GM23338 (cell line): ENCODE results near the gene PRPSAP2. TPM values are rescaled to one million over a fixed set of nuclear protein-coding genes. Genes with fewer than 3 reads are reported as not detected.
A peak's percentile ranks its signal among the peaks of the same experiment; 100 is the strongest.
"Not testable (repeated sequence)": the region's sequence is repeated elsewhere in the genome, so short reads cannot be mapped to it uniquely, and the experiment has no call there.

Source experiments
- ATAC-seq: fragments of 200-7000 bp; cut with Tn5 transposase; 3 replicates; pipeline ENCODE4 v1.9.1; 2020
- DNase-seq: peaks from one replicate; pipeline ENCODE4 v3.0.0-alpha.2; 2015; ENCODE audit warnings: low spot score
- H2AFZ ChIP-seq: fragments of 200-600 bp; sonication (generic); 2 replicates; pipeline ENCODE4 v1.8.0; 2016; ENCODE audit warnings: antibody characterized with exemption, mild to moderate bottlenecking, moderate library complexity
- H3F3A ChIP-seq: fragments of 200-600 bp; sonication (generic); replicated peaks from 2 replicates; pipeline ENCODE4 v1.8.0; 2017; ENCODE audit warnings: antibody characterized with exemption, mixed run types, low read depth
- H3K27ac ChIP-seq: fragments of 200-600 bp; sonication (generic); 2 replicates; pipeline ENCODE4 v1.6.1; 2016; ENCODE audit warnings: low read depth
- H3K27me3 ChIP-seq: fragments of 200-600 bp; sonication (generic); 2 replicates; pipeline ENCODE4 v1.8.0; 2016; ENCODE audit warnings: mild to moderate bottlenecking, mixed run types, moderate library complexity; ENCODE audit not compliant: insufficient read depth
- H3K36me3 ChIP-seq: fragments of 200-600 bp; sonication (generic); 2 replicates; pipeline ENCODE4 v1.8.0; 2016; ENCODE audit warnings: mild to moderate bottlenecking; ENCODE audit not compliant: insufficient read depth
- H3K4me1 ChIP-seq: fragments of 200-600 bp; sonication (generic); 2 replicates; pipeline ENCODE4 v1.8.0; 2016; ENCODE audit warnings: mild to moderate bottlenecking, moderate library complexity; ENCODE audit not compliant: insufficient read depth
- H3K4me2 ChIP-seq: fragments of 200-600 bp; sonication (generic); 2 replicates; pipeline ENCODE4 v1.7.1; 2017; ENCODE audit warnings: mixed run types
- H3K4me3 ChIP-seq: fragments of 200-600 bp; sonication (generic); 2 replicates; pipeline ENCODE4 v1.6.1; 2016; ENCODE audit warnings: mixed run types
- H3K79me2 ChIP-seq: fragments of 200-600 bp; sonication (generic); replicated peaks from 2 replicates; pipeline ENCODE4 v1.8.0; 2017; ENCODE audit warnings: mild to moderate bottlenecking; ENCODE audit not compliant: insufficient read depth
- H3K9me2 ChIP-seq: fragments of 200-600 bp; sonication (generic); 2 replicates; pipeline ENCODE4 v1.8.0; 2017; ENCODE audit not compliant: insufficient read depth
- H4K20me1 ChIP-seq: fragments of 200-600 bp; sonication (generic); replicated peaks from 2 replicates; pipeline ENCODE4 v1.8.0; 2017; ENCODE audit warnings: mild to moderate bottlenecking; ENCODE audit not compliant: insufficient read depth
- H3K27ac Mint-ChIP-seq: 2 replicates; pipeline ENCODE4 v1.8.0; 2020; ENCODE audit warnings: inconsistent platforms, mild to moderate bottlenecking, moderate library complexity, mixed read lengths
- H3K27me3 Mint-ChIP-seq: 3 replicates; pipeline ENCODE4 v1.8.0; 2022; ENCODE audit warnings: low read depth, mild to moderate bottlenecking, moderate library complexity, mixed read lengths, inconsistent platforms; ENCODE audit not compliant: insufficient read depth, poor library complexity
- H3K36me3 Mint-ChIP-seq: 3 replicates; pipeline ENCODE4 v1.8.0; 2021; ENCODE audit warnings: low read depth, mild to moderate bottlenecking, inconsistent platforms, moderate library complexity, mixed read lengths
- H3K4me1 Mint-ChIP-seq: 3 replicates; pipeline ENCODE4 v1.8.0; 2020; ENCODE audit warnings: mild to moderate bottlenecking, inconsistent platforms, mixed read lengths
- H3K4me3 Mint-ChIP-seq: 3 replicates; pipeline ENCODE4 v1.8.0; 2021; ENCODE audit warnings: moderate library complexity, mild to moderate bottlenecking, inconsistent platforms, mixed read lengths
- H3K9me3 Mint-ChIP-seq: 3 replicates; pipeline ENCODE4 v1.8.0; 2020; ENCODE audit warnings: moderate library complexity, mild to moderate bottlenecking, inconsistent platforms, mixed read lengths
- CREB1 ChIP-seq: fragments of 250-450 bp; sonication (Bioruptor Pico); IDR thresholded peaks from 2 replicates; pipeline ENCODE4 v1.5.0; 2020; ENCODE audit warnings: low read depth, mild to moderate bottlenecking, moderate library complexity
- EZH2 ChIP-seq: fragments of 200-600 bp; sonication (generic); IDR thresholded peaks from one replicate; pipeline ENCODE4 v1.8.0; 2017; ENCODE audit warnings: antibody characterized with exemption, mild to moderate bottlenecking, low read depth; ENCODE audit not compliant: unreplicated experiment
- STAT1 ChIP-seq: IDR thresholded peaks from one replicate; pipeline ENCODE4 v1.6.1; 2016; ENCODE audit warnings: antibody characterized with exemption; ENCODE audit not compliant: unreplicated experiment
- ZNF331 ChIP-seq: fragments of 250-450 bp; sonication (Bioruptor Pico); IDR thresholded peaks from 2 replicates; pipeline ENCODE4 v1.5.0; 2020; ENCODE audit warnings: low read depth, mild to moderate bottlenecking, moderate library complexity
- polyA plus RNA-seq: library from polyadenylated mRNA; unstranded; fragments of >200 nt; fragmentation: Nextera tagmentation; extraction: Ambion mirVana; gene quantifications from 2 replicates; pipeline ENCODE4 v1.2.1, GENCODE V29; 2016
- total RNA-seq: library from RNA; depleted of rRNA; stranded (reverse); fragments of >200 nt; shearing (Covaris generic); gene quantifications from 2 replicates; pipeline ENCODE4 v1.2.3, GENCODE V29; 2014
- TF ChIP-seq, protein P1 (sequence below), 2 experiments: fragments of 200-600 bp in 1 of 2; sonication (generic) in 1 of 2; conservative IDR thresholded peaks; 2 replicates each; pipeline versions ENCODE4 v1.5.1 to v1.6.1; 2016 to 2017; ENCODE audit warnings: antibody characterized with exemption in 2 of 2, low read depth in 2 of 2, mild to moderate bottlenecking in 2 of 2, moderate library complexity in 1 of 2
- TF ChIP-seq, protein P2 (sequence below): IDR thresholded peaks from 2 replicates; pipeline ENCODE4 v1.6.1; 2016; ENCODE audit warnings: antibody characterized with exemption

The PRPSAP2 gene
- total and polyA plus RNA-seq, 2 experiments from 2014 or later: 34.6 to 54.4 TPM

DNA sequence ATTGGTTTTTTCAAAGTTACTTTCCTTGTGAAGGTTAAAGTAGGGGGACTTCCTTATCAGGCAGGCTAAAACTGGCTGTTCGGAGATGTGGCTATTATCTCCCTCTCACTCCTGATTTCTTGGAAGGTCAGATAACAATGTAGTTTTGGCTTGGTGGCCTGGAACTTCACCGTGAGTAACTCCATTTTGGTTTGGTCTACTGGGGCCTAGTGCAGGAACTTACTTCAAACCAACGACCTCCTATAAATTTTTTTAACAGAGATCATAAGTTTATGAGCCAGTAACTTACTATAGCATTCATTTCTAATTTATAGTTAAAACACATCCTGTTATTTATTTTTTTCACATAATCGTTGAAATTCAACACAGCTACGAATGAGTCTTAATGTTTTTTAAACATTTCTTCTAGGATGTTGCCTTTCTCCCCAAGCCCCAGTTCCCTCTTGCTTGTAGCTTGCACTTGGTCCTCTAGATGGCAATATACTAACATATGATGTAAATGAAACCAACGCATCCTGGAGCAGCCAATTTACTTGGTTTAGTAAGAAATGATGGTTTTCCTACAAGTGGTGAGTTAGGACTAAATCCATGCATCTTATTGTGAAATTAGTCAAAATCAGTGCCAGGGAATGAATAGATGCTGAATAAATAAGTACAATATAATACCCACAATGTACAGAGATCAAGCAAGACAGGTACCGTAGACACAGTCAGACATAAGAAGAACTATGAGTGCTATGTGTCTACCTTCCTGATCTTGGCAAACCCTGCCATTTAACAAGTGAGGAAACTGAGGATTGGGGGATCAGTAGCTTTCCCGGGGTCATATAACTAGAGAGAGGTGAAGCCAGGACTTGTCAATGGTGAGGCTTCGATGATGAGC, 41.2 kb upstream of the PRPSAP2 start:
- H2AFZ ChIP-seq, H3K4me1 ChIP-seq, H3K4me1 Mint-ChIP-seq, H3K27ac Mint-ChIP-seq, H3K27me3 ChIP-seq, H3F3A ChIP-seq, H4K20me1 ChIP-seq, H3K4me2 ChIP-seq, H3K27ac ChIP-seq, H3K27me3 Mint-ChIP-seq, H3K79me2 ChIP-seq, H3K36me3 ChIP-seq, H3K36me3 Mint-ChIP-seq, H3K9me2 ChIP-seq, H3K4me3 Mint-ChIP-seq, H3K4me3 ChIP-seq, H3K9me3 Mint-ChIP-seq: not testable (repeated sequence)
- TF ChIP-seq, protein P1, sequence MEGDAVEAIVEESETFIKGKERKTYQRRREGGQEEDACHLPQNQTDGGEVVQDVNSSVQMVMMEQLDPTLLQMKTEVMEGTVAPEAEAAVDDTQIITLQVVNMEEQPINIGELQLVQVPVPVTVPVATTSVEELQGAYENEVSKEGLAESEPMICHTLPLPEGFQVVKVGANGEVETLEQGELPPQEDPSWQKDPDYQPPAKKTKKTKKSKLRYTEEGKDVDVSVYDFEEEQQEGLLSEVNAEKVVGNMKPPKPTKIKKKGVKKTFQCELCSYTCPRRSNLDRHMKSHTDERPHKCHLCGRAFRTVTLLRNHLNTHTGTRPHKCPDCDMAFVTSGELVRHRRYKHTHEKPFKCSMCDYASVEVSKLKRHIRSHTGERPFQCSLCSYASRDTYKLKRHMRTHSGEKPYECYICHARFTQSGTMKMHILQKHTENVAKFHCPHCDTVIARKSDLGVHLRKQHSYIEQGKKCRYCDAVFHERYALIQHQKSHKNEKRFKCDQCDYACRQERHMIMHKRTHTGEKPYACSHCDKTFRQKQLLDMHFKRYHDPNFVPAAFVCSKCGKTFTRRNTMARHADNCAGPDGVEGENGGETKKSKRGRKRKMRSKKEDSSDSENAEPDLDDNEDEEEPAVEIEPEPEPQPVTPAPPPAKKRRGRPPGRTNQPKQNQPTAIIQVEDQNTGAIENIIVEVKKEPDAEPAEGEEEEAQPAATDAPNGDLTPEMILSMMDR (conservative IDR thresholded peaks at IDR 0.05; ENCODE audit: low read depth in 2 of 2): peak; percentile 61 to 71
- ATAC-seq: peak; percentile 90
- DNase-seq: peak; percentile 86

DNA sequence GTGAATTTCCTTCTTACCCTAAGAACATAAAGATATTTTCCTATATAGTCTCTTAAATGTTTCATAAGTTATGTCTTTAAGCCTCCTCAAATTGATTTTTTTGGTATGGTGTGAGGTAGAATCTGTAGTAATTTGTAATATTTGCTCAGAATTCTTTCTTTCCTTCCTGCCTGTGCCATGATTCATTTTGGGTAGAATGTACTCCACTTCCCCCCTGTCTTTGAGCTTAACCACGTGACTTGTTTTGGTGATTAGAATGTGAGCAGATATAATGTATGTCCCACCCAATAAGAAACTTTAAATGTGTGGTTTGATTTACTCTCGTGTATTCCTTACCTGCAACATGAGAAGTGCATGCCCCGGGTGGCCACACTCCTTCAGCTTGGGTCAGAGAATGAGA, 36.5 kb upstream of the PRPSAP2 start:
- not testable (repeated sequence) for ATAC-seq, H4K20me1 ChIP-seq, H3K4me3 ChIP-seq, DNase-seq, H3K27ac ChIP-seq, H3K4me1 ChIP-seq, H3K36me3 Mint-ChIP-seq, H3K4me2 ChIP-seq, H3K27me3 Mint-ChIP-seq, H3K79me2 ChIP-seq, H3K27me3 ChIP-seq, H3K9me2 ChIP-seq, H3K4me3 Mint-ChIP-seq, H2AFZ ChIP-seq, H3K27ac Mint-ChIP-seq, H3K36me3 ChIP-seq, H3K9me3 Mint-ChIP-seq, H3K4me1 Mint-ChIP-seq, H3F3A ChIP-seq

DNA sequence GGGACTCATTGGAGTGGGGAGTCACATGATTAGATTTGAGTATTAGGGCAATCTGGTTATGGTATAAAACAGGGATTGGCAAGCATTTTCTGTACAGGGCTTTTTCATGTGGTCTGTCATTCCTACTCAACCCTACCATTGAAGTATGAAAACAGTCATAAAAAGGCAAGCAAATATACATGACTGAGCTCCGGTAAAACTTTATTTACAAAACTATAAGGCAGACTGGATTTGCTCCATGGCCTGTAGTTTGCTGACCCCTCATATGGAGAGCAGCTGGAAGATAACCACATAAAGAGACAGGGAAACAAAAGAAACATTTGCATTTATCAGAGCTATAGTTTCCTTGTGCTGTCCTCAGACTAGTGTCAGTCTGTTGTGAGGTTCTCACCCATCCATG, 30.3 kb upstream of the PRPSAP2 start:
- H3K27me3 ChIP-seq, H2AFZ ChIP-seq, H3K4me1 ChIP-seq, H3K79me2 ChIP-seq, H3K9me3 Mint-ChIP-seq, H3K36me3 ChIP-seq, H3K4me3 Mint-ChIP-seq, H3K4me3 ChIP-seq, H3K36me3 Mint-ChIP-seq, H3K4me1 Mint-ChIP-seq, H3K9me2 ChIP-seq, H3F3A ChIP-seq, DNase-seq, ATAC-seq, H4K20me1 ChIP-seq, H3K27ac ChIP-seq, H3K4me2 ChIP-seq, H3K27ac Mint-ChIP-seq, H3K27me3 Mint-ChIP-seq: not testable (repeated sequence)

DNA sequence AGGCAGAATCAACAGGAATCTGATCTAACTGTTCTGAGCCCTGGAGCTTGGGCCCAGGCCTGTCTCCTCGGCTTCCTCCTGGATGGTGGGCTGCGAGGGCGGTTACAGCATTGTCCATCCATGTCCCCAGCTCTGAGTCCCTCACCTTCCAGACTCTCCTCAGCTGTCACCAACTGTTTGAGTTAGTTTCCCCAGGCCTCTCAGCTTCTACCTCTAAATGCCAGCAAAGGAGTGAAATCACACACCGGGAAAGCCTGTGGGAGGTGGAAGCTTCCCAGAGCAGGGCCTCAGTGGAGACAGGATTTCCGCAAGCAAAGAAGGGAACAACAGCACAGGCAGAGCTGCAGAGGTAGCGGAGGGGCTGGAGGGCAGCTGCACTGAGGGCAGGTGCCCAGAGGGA, 9.4 kb upstream of the PRPSAP2 start:
- no peaks in the 10 kb centered on the region for H3K9me3 Mint-ChIP-seq
- no peaks in the 10 kb centered on the region for H3K36me3 ChIP-seq
- no peaks in the 10 kb centered on the region for H3K27me3 ChIP-seq
- H3K4me1 Mint-ChIP-seq: no peaks in the 10 kb centered on the region; the same call in 2 of the 3 replicates
- H3K27me3 Mint-ChIP-seq: no peaks in the 10 kb centered on the region
- H3K4me2 ChIP-seq: no peak overlapping the region
- no peak overlapping the region for H3K27ac ChIP-seq
- H3K4me3 Mint-ChIP-seq: no peak overlapping the region
- H3K4me1 ChIP-seq: no peaks in the 10 kb centered on the region
- H2AFZ ChIP-seq: no peak overlapping the region
- H3K9me2 ChIP-seq: no peaks in the 10 kb centered on the region
- H3K79me2 ChIP-seq: no peaks in the 10 kb centered on the region
- H3F3A ChIP-seq: no peaks in the 10 kb centered on the region
- H4K20me1 ChIP-seq: no peaks in the 10 kb centered on the region
- DNase-seq (no peak), ATAC-seq (no peak)
- no peak overlapping the region for H3K4me3 ChIP-seq
- no peaks in the 10 kb centered on the region for H3K36me3 Mint-ChIP-seq
- peak overlapping the region; percentile 59 for H3K27ac Mint-ChIP-seq
- no peak for TF ChIP-seq ZNF331 (CRISPR knock-in tag)
- no peak for TF ChIP-seq EZH2
- TF ChIP-seq, protein P2, sequence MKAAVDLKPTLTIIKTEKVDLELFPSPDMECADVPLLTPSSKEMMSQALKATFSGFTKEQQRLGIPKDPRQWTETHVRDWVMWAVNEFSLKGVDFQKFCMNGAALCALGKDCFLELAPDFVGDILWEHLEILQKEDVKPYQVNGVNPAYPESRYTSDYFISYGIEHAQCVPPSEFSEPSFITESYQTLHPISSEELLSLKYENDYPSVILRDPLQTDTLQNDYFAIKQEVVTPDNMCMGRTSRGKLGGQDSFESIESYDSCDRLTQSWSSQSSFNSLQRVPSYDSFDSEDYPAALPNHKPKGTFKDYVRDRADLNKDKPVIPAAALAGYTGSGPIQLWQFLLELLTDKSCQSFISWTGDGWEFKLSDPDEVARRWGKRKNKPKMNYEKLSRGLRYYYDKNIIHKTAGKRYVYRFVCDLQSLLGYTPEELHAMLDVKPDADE: no peak
- TF ChIP-seq, protein P1 (conservative IDR thresholded peaks at IDR 0.05; ENCODE audit: low read depth in 2 of 2): no peak
- TF ChIP-seq STAT1: no peak
- TF ChIP-seq CREB1 (CRISPR knock-in tag): no peak
